Calu3 (cell line): ENCODE results near the gene TMEM106C. TPM values are rescaled to one million over a fixed set of nuclear protein-coding genes. Genes with fewer than 3 reads are reported as not detected.

Experiments used
- BruUV-seq: library from RNA; stranded (reverse); fragments of 400-500 nt; replicated peaks from 2 replicates; lab custom pipeline; 2021; lab: Mats Ljungman, UMichigan
- CTCF ChIA-PET: fragments of 300-600 bp; sonication (Branson Sonifier 250); formaldehyde crosslinking; loops from one replicate; lab custom pipeline; 2022; ENCODE audit warnings: antibody characterized with exemption; lab: Charles Lee
- DNase-seq: peaks from one replicate; pipeline ENCODE4 v3.0.0; 2022
- H3K27ac Mint-ChIP-seq: one replicate; pipeline ENCODE4 v1.8.0; 2022; ENCODE audit warnings: mixed read lengths; ENCODE audit not compliant: unreplicated experiment
- H3K27me3 Mint-ChIP-seq: one replicate; pipeline ENCODE4 v1.8.0; 2022; ENCODE audit warnings: mixed read lengths; ENCODE audit not compliant: unreplicated experiment
- H3K36me3 Mint-ChIP-seq: one replicate; pipeline ENCODE4 v1.8.0; 2022; ENCODE audit warnings: mild to moderate bottlenecking, moderate library complexity, mixed read lengths; ENCODE audit not compliant: insufficient read depth, unreplicated experiment
- H3K4me1 Mint-ChIP-seq: one replicate; pipeline ENCODE4 v1.8.0; 2022; ENCODE audit warnings: mild to moderate bottlenecking, low read depth, mixed read lengths; ENCODE audit not compliant: unreplicated experiment
- H3K4me3 Mint-ChIP-seq: one replicate; pipeline ENCODE4 v1.8.0; 2022; ENCODE audit warnings: mild to moderate bottlenecking, low read depth, moderate library complexity, mixed read lengths; ENCODE audit not compliant: unreplicated experiment
- H3K9me3 Mint-ChIP-seq: one replicate; pipeline ENCODE4 v1.8.0; 2022; ENCODE audit warnings: low read depth, mixed read lengths; ENCODE audit not compliant: unreplicated experiment
- intact Hi-C: fragments of 100-400 bp; cut with micrococcal nuclease; formaldehyde crosslinking; loops from one replicate; pipeline ENCODE4 v1.10.0; 2022; ENCODE audit not compliant: unreplicated experiment
- total RNA-seq: library from RNA; stranded (reverse); gene quantifications from 2 replicates; pipeline ENCODE4 v1.2.3, GENCODE V29; 2022
- TF ChIP-seq, protein P1 (sequence below): fragments of 200-600 bp; IDR thresholded peaks from one replicate; pipeline ENCODE4 v1.8.0; 2022; ENCODE audit warnings: antibody characterized with exemption; ENCODE audit not compliant: unreplicated experiment

The TMEM106C gene
- total RNA-seq, 1 experiment from 2014 or later: 77.3 TPM

DNA sequence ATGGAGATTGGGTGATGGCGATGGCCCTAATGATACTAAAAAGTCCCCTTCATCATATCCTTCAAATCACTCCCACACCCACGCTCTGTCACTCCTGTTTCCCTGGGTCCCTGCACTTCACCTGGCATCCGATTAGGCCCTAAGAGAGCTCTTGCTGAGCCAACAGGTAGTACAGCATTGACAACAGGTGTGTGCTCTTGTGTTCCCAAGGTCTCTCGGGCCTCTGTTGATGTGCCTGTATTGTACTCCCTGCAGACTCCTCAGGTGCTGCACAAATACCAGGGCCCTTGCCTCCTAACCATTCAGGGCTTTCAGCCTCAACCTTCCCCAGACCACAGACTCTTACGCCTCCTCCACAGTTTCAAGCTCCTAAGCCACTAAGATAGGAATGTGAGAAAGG is 32.8 kb upstream of the TMEM106C start:
- TF ChIP-seq, protein P1, sequence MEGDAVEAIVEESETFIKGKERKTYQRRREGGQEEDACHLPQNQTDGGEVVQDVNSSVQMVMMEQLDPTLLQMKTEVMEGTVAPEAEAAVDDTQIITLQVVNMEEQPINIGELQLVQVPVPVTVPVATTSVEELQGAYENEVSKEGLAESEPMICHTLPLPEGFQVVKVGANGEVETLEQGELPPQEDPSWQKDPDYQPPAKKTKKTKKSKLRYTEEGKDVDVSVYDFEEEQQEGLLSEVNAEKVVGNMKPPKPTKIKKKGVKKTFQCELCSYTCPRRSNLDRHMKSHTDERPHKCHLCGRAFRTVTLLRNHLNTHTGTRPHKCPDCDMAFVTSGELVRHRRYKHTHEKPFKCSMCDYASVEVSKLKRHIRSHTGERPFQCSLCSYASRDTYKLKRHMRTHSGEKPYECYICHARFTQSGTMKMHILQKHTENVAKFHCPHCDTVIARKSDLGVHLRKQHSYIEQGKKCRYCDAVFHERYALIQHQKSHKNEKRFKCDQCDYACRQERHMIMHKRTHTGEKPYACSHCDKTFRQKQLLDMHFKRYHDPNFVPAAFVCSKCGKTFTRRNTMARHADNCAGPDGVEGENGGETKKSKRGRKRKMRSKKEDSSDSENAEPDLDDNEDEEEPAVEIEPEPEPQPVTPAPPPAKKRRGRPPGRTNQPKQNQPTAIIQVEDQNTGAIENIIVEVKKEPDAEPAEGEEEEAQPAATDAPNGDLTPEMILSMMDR: no peak
- no peaks in the 10 kb centered on the region for H3K36me3 Mint-ChIP-seq
- intact Hi-C loops: no loop called here
- BruUV-seq: no TSS peak
- no peaks in the 10 kb centered on the region for H3K9me3 Mint-ChIP-seq
- H3K27ac Mint-ChIP-seq: no peak overlapping the region
- no peaks in the 10 kb centered on the region for H3K4me1 Mint-ChIP-seq
- CTCF ChIA-PET: no interaction called here
- H3K4me3 Mint-ChIP-seq: no peak overlapping the region
- DNase-seq: no peak
- H3K27me3 Mint-ChIP-seq: peaks cover 37% of the 10 kb centered on the region

DNA sequence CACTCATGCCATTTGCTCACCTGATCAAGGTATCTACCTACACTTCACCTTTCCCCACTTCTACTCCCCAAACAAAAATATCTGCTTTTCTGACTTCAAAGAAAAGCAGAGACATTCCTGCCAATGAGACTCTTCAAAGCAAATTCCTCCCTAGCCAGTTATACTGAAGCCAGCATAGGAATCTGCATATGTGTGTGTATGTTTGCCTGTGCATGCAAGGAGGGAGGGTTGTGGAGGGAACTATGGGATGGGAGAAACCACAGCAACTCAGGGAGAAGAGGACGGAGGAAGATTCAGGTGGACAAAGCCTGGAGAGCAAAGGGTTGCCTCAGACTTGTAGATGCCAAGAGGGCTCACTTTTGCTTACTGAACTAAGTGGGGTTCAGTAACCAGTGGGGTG is 32.2 kb upstream of the TMEM106C start:
- DNase-seq: no peak
- H3K27ac Mint-ChIP-seq: no peak overlapping the region
- H3K4me3 Mint-ChIP-seq: no peak overlapping the region
- no peaks in the 10 kb centered on the region for H3K4me1 Mint-ChIP-seq
- intact Hi-C loops: no loop called here
- CTCF ChIA-PET: no interaction called here
- TF ChIP-seq, protein P1: no peak
- no peaks in the 10 kb centered on the region for H3K9me3 Mint-ChIP-seq
- H3K36me3 Mint-ChIP-seq: no peaks in the 10 kb centered on the region
- peaks cover 37% of the 10 kb centered on the region for H3K27me3 Mint-ChIP-seq
- BruUV-seq: no TSS peak

DNA sequence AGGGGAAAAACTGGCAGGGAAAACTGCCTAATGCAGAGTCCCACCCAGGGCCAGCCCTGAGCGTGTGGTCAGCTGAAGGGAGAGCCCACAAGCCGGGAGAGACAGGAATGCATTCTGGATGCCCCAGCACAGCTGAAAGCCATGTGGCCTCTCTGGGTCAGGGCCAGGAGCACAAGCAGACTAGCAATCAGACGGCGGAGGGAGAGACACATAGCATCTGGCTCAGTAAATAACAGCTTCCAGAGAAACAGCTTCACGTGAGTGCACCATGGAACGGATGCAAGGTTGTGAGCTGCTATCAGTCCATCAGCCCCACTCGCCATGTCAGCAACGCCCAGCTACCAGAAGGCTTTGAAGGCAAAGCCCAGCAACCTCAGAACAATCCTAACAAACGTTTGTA is 28.2 kb upstream of the TMEM106C start:
- TF ChIP-seq, protein P1: no peak
- Mint-ChIP-seq H3K36me3 (no peaks in the 10 kb centered on the region), H3K4me1 (no peaks in the 10 kb centered on the region), H3K4me3 (no peak overlapping the region), H3K27ac (no peak overlapping the region), H3K9me3 (no peaks in the 10 kb centered on the region), H3K27me3 (peaks cover 35% of the 10 kb centered on the region)
- CTCF ChIA-PET: interaction anchor here (0.6 kb wide), 1 partner anchor 1161 kb away, joined by 3 read pairs; no protein-coding TSS in a partner anchor
- BruUV-seq: no TSS peak
- intact Hi-C loops: no loop called here
- DNase-seq: no peak

- CTCF ChIA-PET: interaction anchor here (1.2 kb wide), 1 partner anchor 38 kb away, joined by 3 read pairs; no protein-coding TSS in a partner anchor
- BruUV-seq: no TSS peak
- no peak overlapping the region for H3K4me3 Mint-ChIP-seq
- no peaks in the 10 kb centered on the region for H3K9me3 Mint-ChIP-seq
- intact Hi-C loops: no loop called here
- DNase-seq: no peak
- peaks cover 9% of the 10 kb centered on the region for H3K27me3 Mint-ChIP-seq
- H3K4me1 Mint-ChIP-seq: no peaks in the 10 kb centered on the region
- TF ChIP-seq, protein P1: no peak
- no peak overlapping the region for H3K27ac Mint-ChIP-seq
- H3K36me3 Mint-ChIP-seq: no peaks in the 10 kb centered on the region
Observed at GRCh38 chr12:47938093-47938492, 25.3 kb upstream of the TMEM106C start.
